HG03175 (cell line): ENCODE data around the gene GPC6.

Experiments
- ATAC-seq: cut with Tn5 transposase; IDR thresholded peaks from one replicate; pipeline ENCODE4 v1.9.1; 2021; ENCODE audit warnings: mild to moderate bottlenecking, moderate library complexity; ENCODE audit not compliant: unreplicated experiment

The GPC6 gene

DNA sequence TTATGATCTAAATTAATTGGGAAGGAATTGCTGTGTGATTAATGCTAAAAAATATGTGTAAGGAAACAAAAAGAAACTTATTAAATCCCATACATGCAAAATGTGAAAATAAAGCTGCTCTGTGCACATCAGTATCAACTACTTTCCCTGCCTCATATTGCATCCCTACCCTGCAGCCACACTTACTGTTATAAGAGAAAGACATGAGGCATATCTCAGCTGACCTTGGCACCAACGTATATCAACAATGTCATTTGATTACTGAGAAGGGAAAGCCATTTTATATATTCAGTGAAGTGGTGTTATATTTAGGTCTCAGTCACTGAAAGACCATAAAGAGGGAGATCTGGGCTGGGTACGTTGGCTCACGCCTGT lies 585.1 kb downstream of the GPC6 start:
- ATAC-seq, result no peak

DNA sequence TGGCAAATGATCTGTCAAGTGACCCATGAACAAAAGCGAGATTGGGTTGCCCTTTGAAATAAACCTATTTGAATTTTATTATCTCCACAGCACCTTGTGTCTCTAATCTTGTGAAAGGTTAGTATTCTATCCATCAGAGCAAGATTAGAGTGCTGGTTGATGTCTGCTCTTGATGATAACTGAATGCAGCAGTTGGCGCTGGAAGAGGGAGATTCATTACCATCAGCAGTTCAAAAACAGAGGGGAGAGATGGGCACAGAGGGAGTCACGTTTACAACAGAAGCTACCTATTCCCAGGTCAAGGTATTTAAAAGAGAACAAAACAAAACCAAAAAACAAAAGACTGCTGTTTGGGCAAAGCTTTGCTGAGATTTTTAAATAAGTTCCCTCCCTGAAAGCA lies 588.1 kb downstream of the GPC6 start:
- ATAC-seq, result no peak

GRCh38 chr13:93818345-93818744 lies 591.7 kb downstream of the GPC6 start:
- ATAC-seq, result no peak

DNA sequence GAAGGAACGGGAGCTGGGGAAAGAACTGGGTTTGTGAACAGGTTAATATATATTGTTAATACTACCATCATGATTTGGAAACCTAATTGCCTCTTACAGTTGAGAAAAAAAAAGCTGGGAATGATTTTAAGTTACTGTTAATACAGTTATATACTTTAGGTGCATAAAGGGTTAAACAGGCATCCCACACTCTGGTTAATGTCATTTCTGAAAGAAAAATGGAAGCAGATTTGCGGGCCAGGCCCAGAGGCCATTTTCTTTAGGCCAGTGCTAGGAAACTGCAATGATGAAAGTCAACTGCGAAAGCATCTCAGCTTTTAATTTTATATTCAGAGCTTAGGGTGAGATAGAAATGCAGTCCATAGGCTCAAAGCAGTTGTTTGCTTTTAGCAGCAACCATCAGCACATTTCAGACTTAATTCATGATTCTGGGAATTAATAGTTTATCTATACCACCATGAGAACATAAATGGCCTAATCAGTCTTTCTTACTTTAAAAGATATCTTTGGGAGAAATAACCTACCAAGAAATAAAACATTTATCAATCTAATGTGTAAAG lies 592.8 kb downstream of the GPC6 start:
- no peak for ATAC-seq

DNA sequence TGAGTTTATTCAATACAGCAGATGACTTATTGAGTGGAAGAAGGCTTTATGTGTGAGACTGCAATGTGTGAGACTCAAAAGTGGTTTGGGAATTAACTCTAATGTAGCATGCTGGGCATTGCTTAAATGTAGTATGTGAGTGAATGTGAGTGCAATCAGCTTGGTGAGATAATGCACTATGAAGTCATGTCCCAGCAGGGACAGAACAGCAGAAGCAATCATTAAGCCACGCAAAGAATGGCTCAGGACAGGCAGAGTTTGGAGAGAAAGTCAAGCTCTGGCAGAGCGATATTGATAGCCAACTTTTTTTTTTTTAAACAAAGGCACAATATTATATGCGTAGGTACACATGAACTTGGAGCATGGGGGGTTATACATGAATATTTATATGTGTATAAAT lies 597.7 kb downstream of the GPC6 start:
- no peak for ATAC-seq

DNA sequence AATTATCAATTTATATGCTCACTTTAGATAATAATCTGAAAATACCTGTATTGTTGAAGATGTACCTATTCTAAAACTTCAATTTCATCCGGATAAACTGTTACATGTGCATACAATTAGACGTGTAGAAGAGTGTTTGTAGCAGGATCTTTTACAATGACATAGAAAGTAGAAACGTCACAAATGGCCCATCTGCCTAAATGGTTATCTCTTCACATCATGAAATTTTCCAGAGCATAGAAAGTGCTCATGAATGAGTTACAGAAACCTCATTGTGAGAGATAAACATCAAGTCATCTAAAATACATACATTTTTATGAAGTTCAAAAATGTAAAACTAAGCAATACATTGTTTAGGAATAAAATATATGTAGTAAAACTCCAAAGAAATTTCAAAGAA lies 607.4 kb downstream of the GPC6 start:
- no peak for ATAC-seq

- ATAC-seq, result no peak
Measured at GRCh38 chr13:93843082-93843481, 616.5 kb downstream of the GPC6 start.

GRCh38 chr13:93847162-93847561 lies 620.6 kb downstream of the GPC6 start:
- ATAC-seq, result no peak

DNA sequence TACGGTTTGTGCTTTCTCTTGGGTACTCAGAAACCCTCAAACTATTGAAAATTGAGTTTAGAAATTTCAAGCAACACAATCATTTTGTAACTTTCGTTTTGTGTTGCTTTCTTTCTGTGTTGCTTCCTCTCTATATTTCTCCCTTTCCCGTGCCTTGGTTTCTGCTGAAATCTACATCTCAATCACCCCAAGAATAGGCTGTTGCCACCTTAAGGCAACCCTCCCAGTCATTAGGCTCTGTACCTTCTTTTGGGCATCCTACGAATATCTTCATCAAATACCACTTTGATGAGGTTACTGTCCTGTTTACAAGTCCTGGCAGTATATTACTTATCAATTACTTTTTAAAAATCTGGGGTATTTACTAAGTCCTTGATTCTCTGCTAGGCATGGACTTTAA lies 621.6 kb downstream of the GPC6 start:
- no peak for ATAC-seq

DNA sequence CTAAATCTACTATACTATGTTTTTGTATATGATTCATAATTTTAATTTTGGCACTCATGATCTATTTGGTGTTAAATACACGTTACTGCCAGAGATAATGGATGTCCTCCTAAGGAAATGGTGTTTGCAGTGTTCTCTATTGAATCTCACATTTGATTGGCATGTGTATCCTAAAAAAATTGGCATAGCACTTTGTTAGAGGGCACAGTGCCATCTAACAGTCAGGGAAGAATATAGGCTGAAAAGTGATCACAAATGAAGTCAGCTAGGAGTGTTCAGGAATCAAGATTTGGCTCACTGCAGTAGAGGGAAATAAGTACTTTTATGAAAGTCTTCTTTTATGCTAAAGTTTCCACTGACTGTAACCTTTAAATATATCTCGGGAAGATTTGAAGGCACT lies 624.6 kb downstream of the GPC6 start:
- ATAC-seq, result no peak

GRCh38 chr13:93853912-93854311 lies 627.3 kb downstream of the GPC6 start:
- ATAC-seq, result no peak

DNA sequence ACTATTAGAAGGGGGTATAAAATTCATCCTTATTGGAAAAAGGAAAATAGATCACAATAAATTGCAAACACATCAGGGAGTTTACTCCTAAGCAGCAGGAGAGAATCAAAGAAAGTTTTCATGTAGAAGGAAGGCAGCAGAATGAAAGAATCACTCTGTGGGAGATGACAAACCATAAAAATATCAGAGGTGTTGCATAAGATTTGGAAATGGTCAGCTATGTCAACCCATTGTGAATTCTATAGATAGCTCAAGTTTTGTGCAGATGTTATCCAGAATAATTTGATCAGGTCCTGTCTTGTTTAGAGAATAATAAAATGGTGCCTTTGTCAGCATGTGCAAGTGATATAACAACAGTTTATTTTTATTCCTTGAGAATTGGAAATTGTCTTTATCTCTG lies 630.5 kb downstream of the GPC6 start:
- ATAC-seq, result no peak

GRCh38 chr13:93859716-93860115 lies 633.1 kb downstream of the GPC6 start:
- no peak for ATAC-seq

GRCh38 chr13:93861818-93862217 lies 635.2 kb downstream of the GPC6 start:
- ATAC-seq, result no peak

DNA sequence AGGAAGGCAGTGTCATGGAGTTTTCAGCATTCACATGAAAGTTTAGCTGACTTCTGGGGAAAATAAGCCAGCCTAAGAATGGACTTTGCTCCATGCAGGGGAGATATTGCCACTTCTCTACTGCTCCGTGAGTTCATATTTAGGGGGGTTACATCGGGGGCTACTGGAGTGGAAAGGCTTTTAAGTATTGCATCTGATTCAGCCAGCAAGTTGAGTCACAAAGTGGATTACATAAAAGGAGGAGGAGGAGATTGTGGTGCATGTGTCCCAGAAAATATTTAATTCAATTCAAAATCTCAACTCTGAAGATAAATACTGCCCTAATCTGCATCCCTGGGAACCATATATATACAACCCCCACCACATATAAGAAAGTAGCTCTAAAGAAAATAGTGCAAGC lies 635.7 kb downstream of the GPC6 start:
- ATAC-seq, result no peak

DNA sequence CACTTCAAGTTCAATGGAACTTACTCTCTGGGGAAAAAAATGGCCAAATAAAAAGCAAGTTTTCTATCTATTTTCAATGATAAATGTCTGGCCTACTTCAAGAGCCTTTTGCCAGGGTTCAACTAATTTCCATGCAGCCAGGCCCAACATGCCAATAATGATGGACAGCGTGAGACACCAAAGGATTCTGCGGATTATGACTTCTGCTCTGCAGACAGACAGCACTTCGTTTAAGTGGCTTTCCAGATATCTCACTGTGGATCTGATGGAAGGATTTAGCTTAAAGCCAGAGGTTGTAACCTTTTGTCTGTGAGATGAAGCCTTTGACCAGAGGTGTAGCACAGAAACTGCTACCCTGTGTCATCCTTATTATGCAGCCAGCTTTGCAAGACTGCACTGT lies 638.6 kb downstream of the GPC6 start:
- ATAC-seq, result no peak

DNA sequence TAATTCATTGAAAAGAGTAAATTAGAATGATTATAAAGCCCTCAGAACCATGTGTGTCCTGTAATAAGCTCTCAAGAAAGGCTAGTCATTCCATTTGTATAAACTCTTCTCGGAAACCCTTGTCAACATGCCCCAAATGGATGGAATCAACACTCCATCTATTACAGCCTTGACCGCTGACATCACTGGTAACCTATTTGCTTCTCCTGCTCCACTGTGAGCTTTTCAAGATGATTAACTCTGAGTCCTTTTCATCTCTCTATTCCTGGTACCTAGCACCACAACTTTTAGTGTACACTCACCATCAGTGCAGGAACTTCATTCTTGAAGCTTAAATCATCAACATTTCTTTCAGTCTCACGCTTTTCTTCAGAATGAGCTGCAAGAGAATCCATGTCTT lies 640.9 kb downstream of the GPC6 start:
- ATAC-seq, result no peak

DNA sequence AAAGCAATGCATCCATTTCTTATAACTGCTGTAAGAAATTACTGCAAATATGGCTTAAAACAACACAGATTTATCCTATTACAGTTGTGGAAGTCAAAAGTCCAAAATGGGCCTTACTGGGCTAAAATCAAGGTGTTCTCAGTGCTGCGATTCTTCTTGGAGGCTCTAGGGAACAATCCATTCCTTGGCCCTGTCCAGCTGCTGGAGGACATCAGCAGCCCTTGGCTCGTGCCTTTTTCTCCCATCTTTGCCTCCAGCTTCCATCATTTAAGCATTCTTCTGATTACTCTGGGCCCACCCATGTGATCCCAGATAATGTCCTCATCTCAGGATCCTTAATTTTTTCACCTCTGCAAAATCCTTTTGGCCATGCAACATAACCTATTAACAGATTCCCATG lies 645.8 kb downstream of the GPC6 start:
- no peak for ATAC-seq

GRCh38 chr13:93872786-93873347 lies 646.3 kb downstream of the GPC6 start:
- no peak for ATAC-seq

- ATAC-seq, result no peak
Measured at GRCh38 chr13:93875547-93875946, 648.9 kb downstream of the GPC6 start.

DNA sequence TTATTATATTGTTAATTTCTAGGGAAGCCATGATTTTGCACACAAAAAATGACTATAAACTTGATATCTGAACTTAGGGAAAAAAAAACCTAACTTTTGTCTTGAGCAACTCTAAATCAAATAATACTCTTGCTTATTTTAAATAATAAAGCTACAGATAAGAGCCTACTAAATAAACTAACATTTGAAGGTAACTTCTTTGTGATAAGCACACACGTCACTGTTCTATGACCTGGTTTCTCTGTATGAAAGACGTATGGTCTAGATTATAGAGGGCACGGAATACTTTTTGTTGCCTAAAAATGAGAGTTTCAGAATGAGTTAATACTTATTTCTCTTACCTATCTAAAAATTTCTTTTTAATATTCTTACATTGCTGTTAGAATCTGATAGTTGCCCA lies 649.6 kb downstream of the GPC6 start:
- ATAC-seq, result no peak

- ATAC-seq, result no peak
Measured at GRCh38 chr13:93878675-93879074, 652.1 kb downstream of the GPC6 start.

- ATAC-seq, result no peak
Measured at GRCh38 chr13:93881411-93881810, 654.8 kb downstream of the GPC6 start.
